HUDEP-2 (cell line): ENCODE results near the gene PURA.

Source experiments
- DNase-seq, 76 experiments: peaks; one replicate each; lab custom pipeline; 2025; ENCODE audit not compliant: unreplicated experiment in 76 of 76; lab: John Stamatoyannopoulos, UW

The PURA gene

GRCh38 chr5:140133514-140134167 is 19.7 kb downstream of the PURA start:
- no peak for DNase-seq

- peak in 5 of 76 experiments; percentile 12 to 27 (median 16) for DNase-seq
Measured at GRCh38 chr5:140134277-140134935, 20.5 kb downstream of the PURA start.

GRCh38 chr5:140135127-140135526 is 21.2 kb downstream of the PURA start:
- no peak for DNase-seq

GRCh38 chr5:140136624-140137023 is 22.7 kb downstream of the PURA start:
- no peak for DNase-seq

GRCh38 chr5:140140435-140140834 is 26.5 kb downstream of the PURA start:
- DNase-seq = no peak

GRCh38 chr5:140141241-140141640 is 27.3 kb downstream of the PURA start:
- DNase-seq = no peak

GRCh38 chr5:140142246-140142645 is 28.3 kb downstream of the PURA start:
- DNase-seq = no peak

GRCh38 chr5:140142856-140143255 is 28.9 kb downstream of the PURA start:
- no peak for DNase-seq

GRCh38 chr5:140143521-140144258 is 29.8 kb downstream of the PURA start:
- DNase-seq = no peak

GRCh38 chr5:140145256-140145655 is 31.3 kb downstream of the PURA start:
- no peak for DNase-seq

GRCh38 chr5:140145818-140146522 is 32.1 kb downstream of the PURA start:
- peak in 51 of 76 experiments; percentile 10 to 65 (median 36) for DNase-seq

GRCh38 chr5:140146523-140146842 is 32.6 kb downstream of the PURA start:
- DNase-seq = no peak

- no peak for DNase-seq
Measured at GRCh38 chr5:140147460-140147859, 33.6 kb downstream of the PURA start.

- no peak for DNase-seq
Measured at GRCh38 chr5:140148508-140148907, 34.6 kb downstream of the PURA start.

GRCh38 chr5:140150201-140150600 is 36.3 kb downstream of the PURA start:
- no peak for DNase-seq

GRCh38 chr5:140151144-140152021 is 37.5 kb downstream of the PURA start:
- DNase-seq = no peak

- DNase-seq = no peak
Measured at GRCh38 chr5:140152022-140152999, 38.4 kb downstream of the PURA start.

- DNase-seq = no peak
Measured at GRCh38 chr5:140153255-140153654, 39.3 kb downstream of the PURA start.

- no peak for DNase-seq
Measured at GRCh38 chr5:140153905-140154304, 40.0 kb downstream of the PURA start.
